K562 (cell line): ENCODE data around the gene PCID2. TPM values are rescaled to one million over a fixed set of nuclear protein-coding genes. Genes with fewer than 3 reads are reported as not detected.

ENCODE experiments used
- ATAC-seq: fragments of 200-7000 bp; cut with Tn5 transposase; 3 replicates; pipeline ENCODE4 v1.9.1; 2020; ENCODE audit warnings: moderate library complexity
- BruUV-seq: library from RNA; stranded (reverse); fragments of 400-500 nt; replicated peaks from 2 replicates; lab custom pipeline; 2021; lab: Mats Ljungman, UMichigan
- CTCF ChIA-PET: fragments of 300-600 bp; formaldehyde crosslinking; extraction: SDS; loops from one replicate; lab custom pipeline; 2021; ENCODE audit warnings: low intra/inter-chr PET ratio; lab: Yijun Ruan, JAX
- POLR2A ChIA-PET: fragments of 300-600, 350-650 bp; sonication (Branson Sonifier 250); formaldehyde crosslinking; extraction: SDS; loops from one replicate; lab custom pipeline; 2021; ENCODE audit warnings: antibody characterized with exemption, inconsistent platforms; lab: Yijun Ruan, JAX
- DNase-seq, 4 experiments: peaks; one replicate each; pipeline versions ENCODE4 v3.0.0 to v3.0.0-alpha.2; 2011 to 2018; ENCODE audit warnings: low spot score in 3 of 4, mixed read lengths in 3 of 4; ENCODE audit errors: extremely low read depth in 1 of 4
- FAIRE-seq: peaks from 2 replicates; lab custom pipeline; 2011; peaks lifted over from hg19 to GRCh38; lab: Jason Lieb, UNC
- H2AFZ ChIP-seq: 2 replicates; pipeline ENCODE4 v1.6.0; 2011; ENCODE audit warnings: low read depth, low read length, control low read depth, inconsistent platforms
- H3K27ac ChIP-seq: fragments of 200-600 bp; 3 replicates; pipeline ENCODE4 v1.8.0; 2011; ENCODE audit warnings: low read depth, mild to moderate bottlenecking, control low read depth, inconsistent platforms, low read length, moderate library complexity, mixed read lengths; ENCODE audit errors: extremely low read depth
- H3K27me3 ChIP-seq, 2 experiments: fragments of 300-600 bp in 1 of 2; 2 replicates in 1 of 2; 3 replicates in 1 of 2; pipeline versions ENCODE4 v1.6.0 to v1.8.0; 2011; ENCODE audit warnings: inconsistent platforms in 2 of 2, low read length in 2 of 2, mild to moderate bottlenecking in 1 of 2, mixed read lengths in 1 of 2, moderate library complexity in 1 of 2; ENCODE audit not compliant: control insufficient read depth in 2 of 2, insufficient read depth in 2 of 2
- H3K36me3 ChIP-seq: fragments of 300-600 bp; 3 replicates; pipeline ENCODE4 v1.8.0; 2011; ENCODE audit warnings: mild to moderate bottlenecking, low read length, inconsistent platforms; ENCODE audit not compliant: control insufficient read depth, insufficient read depth
- H3K4me1 ChIP-seq, 2 experiments: fragments of 200-600 bp in 1 of 2; replicated peaks in 1 of 2; 2 replicates in 1 of 2; 3 replicates in 1 of 2; pipeline versions ENCODE4 v1.5.1 to v1.8.0; 2011; ENCODE audit warnings: inconsistent platforms in 2 of 2, low read length in 2 of 2, mild to moderate bottlenecking in 1 of 2, mixed read lengths in 1 of 2, moderate library complexity in 1 of 2; ENCODE audit not compliant: control insufficient read depth in 2 of 2, insufficient read depth in 2 of 2
- H3K4me2 ChIP-seq: 2 replicates; pipeline ENCODE4 v1.6.1; 2011; ENCODE audit warnings: low read length, control low read depth, inconsistent platforms, mixed read lengths; ENCODE audit not compliant: insufficient read depth
- H3K4me3 ChIP-seq: fragments of 200-600 bp; sonication (generic), shearing (Covaris generic); 2 replicates; pipeline ENCODE4 v1.5.1; 2016; ENCODE audit warnings: control low read depth, inconsistent platforms
- H3K79me2 ChIP-seq: fragments of 200-600 bp; 3 replicates; pipeline ENCODE4 v1.8.0; 2011; ENCODE audit warnings: low read length, inconsistent platforms; ENCODE audit not compliant: control insufficient read depth, insufficient read depth
- H3K9ac ChIP-seq, 2 experiments: 2 replicates each; pipeline versions ENCODE4 v1.6.0 to v1.6.1; 2011; ENCODE audit warnings: low read depth in 2 of 2, low read length in 2 of 2, control low read depth in 1 of 2, inconsistent platforms in 1 of 2, mild to moderate bottlenecking in 1 of 2, mixed read lengths in 1 of 2; ENCODE audit not compliant: insufficient read depth in 1 of 2
- H3K9me1 ChIP-seq: one replicate; pipeline ENCODE4 v1.6.0; 2011; ENCODE audit warnings: inconsistent platforms, mild to moderate bottlenecking, low read length, moderate library complexity; ENCODE audit not compliant: control insufficient read depth, insufficient read depth
- H3K9me3 ChIP-seq: replicated peaks from 2 replicates; pipeline ENCODE4 v1.5.1; 2011; ENCODE audit warnings: low read depth, low read length, inconsistent platforms; ENCODE audit not compliant: control insufficient read depth, insufficient read depth
- H4K20me1 ChIP-seq: replicated peaks from 2 replicates; pipeline ENCODE4 v1.6.1; 2011; ENCODE audit warnings: low read length, inconsistent platforms, mixed read lengths; ENCODE audit not compliant: control insufficient read depth, insufficient read depth
- BRF1 ChIP-seq: IDR thresholded peaks from 3 replicates; pipeline ENCODE4 v1.6.1; 2011; ENCODE audit warnings: borderline replicate concordance, mild to moderate bottlenecking; ENCODE audit not compliant: insufficient read length; ENCODE audit errors: extremely low read depth
- CBX2 ChIP-seq: fragments of 200-600 bp; sonication (generic); IDR thresholded peaks from one replicate; pipeline ENCODE4 v1.6.1; 2012; ENCODE audit warnings: mild to moderate bottlenecking, low read length, inconsistent platforms; ENCODE audit not compliant: insufficient read depth, poor library complexity, severe bottlenecking
- CTCFL ChIP-seq: IDR thresholded peaks from 2 replicates; pipeline ENCODE4 v1.6.1; 2011; ENCODE audit warnings: borderline replicate concordance, low read depth, mild to moderate bottlenecking, moderate library complexity, low read length; ENCODE audit not compliant: insufficient read depth, poor library complexity, severe bottlenecking
- HLTF ChIP-seq: fragments of 450-650 bp; IDR thresholded peaks from 2 replicates; pipeline ENCODE4 v1.6.1; 2016
- HOXB6 ChIP-seq: fragments of 250-450 bp; sonication (Bioruptor Pico); IDR thresholded peaks from 2 replicates; pipeline ENCODE4 v1.5.1; 2022; ENCODE audit warnings: mild to moderate bottlenecking, borderline replicate concordance
- MYNN ChIP-seq, 2 experiments: sonication (generic); formaldehyde crosslinking in 1 of 2; IDR thresholded peaks; 2 replicates each; pipeline versions ENCODE4 v1.5.0 to v1.6.1; 2016 to 2020; ENCODE audit warnings: antibody characterized with exemption in 1 of 2, missing genetic modification reagents in 1 of 2
- NBN ChIP-seq: fragments of 450-650 bp; IDR thresholded peaks from 2 replicates; pipeline ENCODE4 v1.6.1; 2016; ENCODE audit warnings: low read depth, mild to moderate bottlenecking
- NFE2 ChIP-seq: IDR thresholded peaks from 2 replicates; pipeline ENCODE4 v1.6.1; 2014; ENCODE audit warnings: antibody characterized with exemption, low read depth
- SMAD3 ChIP-seq: fragments of 450-650 bp; formaldehyde crosslinking; conservative IDR thresholded peaks from 2 replicates; pipeline ENCODE4 v1.4.0; 2020; ENCODE audit warnings: mild to moderate bottlenecking
- SNAPC5 ChIP-seq: fragments of 250-450 bp; sonication (Bioruptor Pico); IDR thresholded peaks from 2 replicates; pipeline ENCODE4 v1.8.0; 2021; ENCODE audit warnings: moderate library complexity, mild to moderate bottlenecking, inconsistent platforms
- WGBS: fragments of 100-300 bp; shearing (Covaris generic); methylation state at CpG from one replicate; pipeline ENCODE4 v1.1.6; 2016; ENCODE audit warnings: low coverage, mixed read lengths; ENCODE audit not compliant: insufficient coverage; ENCODE audit errors: missing lambda C conversion rate; 5-methylcytosine and 5-hydroxymethylcytosine counted together
- in situ Hi-C: fragments of 300-500 bp; cut with MboI; formaldehyde crosslinking; loops from 4 replicates; pipeline ENCODE4 v1.15.0; 2018; ENCODE audit warnings: inconsistent platforms, mixed read lengths
- intact Hi-C: fragments of 100-400 bp; cut with micrococcal nuclease; formaldehyde crosslinking; loops from 2 replicates; pipeline ENCODE4 v1.14.2; 2022
- polyA plus RNA-seq, 8 experiments: library from polyadenylated mRNA; depleted of rRNA in 4 of 8; stranded (reverse) in 5 of 8; unstranded in 3 of 8; fragments of >200 nt; fragmentation: Nextera tagmentation in 2 of 8; fragmentation: Illumina TruSeq in 1 of 8; extraction: Ambion mirVana in 2 of 8; extraction: Trizol in 1 of 8; gene quantifications; 2 replicates each; pipeline versions ENCODE4 v1.2.1 to v1.2.3, GENCODE V29; 2011 to 2014; ENCODE audit warnings: inconsistent platforms in 1 of 8, missing spikeins in 1 of 8
- total RNA-seq, 7 experiments: library from RNA; depleted of rRNA in 6 of 7; stranded (reverse); fragments of >200 nt in 6 of 7; fragmentation: Illumina TruSeq in 2 of 7; extraction: Trizol in 2 of 7; gene quantifications; 2 replicates each; pipeline versions ENCODE4 v1.2.1 to v1.2.3, GENCODE V29; 2011 to 2021; ENCODE audit warnings: low replicate concordance in 1 of 7

PCID2 gene
- total and polyA plus RNA-seq, 9 of the 15 experiments (the other 6 are each of a cell fraction or from before 2014, with no cell fraction given) = 39.6 to 117 (median 59.6) TPM

- CTCF ChIA-PET = no interaction called here
- no peak overlapping the region for H2AFZ ChIP-seq
- 94% methylated on average over 9 of the region's 14 CpGs for WGBS
- ATAC-seq (no peak), DNase-seq (no peak), FAIRE-seq (no peak)
- no peak overlapping the region for H3K9ac ChIP-seq
- peaks cover 3% of the 10 kb centered on the region for H3K9me1 ChIP-seq
- POLR2A ChIA-PET = interaction anchor here (0.7 kb wide), 1 partner anchor 15 kb away, joined by 3 read pairs; no protein-coding TSS in a partner anchor
- H3K27ac ChIP-seq = no peak overlapping the region
- in situ Hi-C loops (no loop called here), intact Hi-C loops (no loop called here)
- H3K79me2 ChIP-seq = peaks cover 9% of the 10 kb centered on the region; the same call in 2 of the 3 replicates
- BruUV-seq = no TSS peak
- H3K36me3 ChIP-seq = peaks cover 97% of the 10 kb centered on the region
- peaks cover 0 to 8% of the 10 kb centered on the region in 2 experiments; a peak in 3 of 5 replicates for H3K4me1 ChIP-seq
- H4K20me1 ChIP-seq = peaks cover 7% of the 10 kb centered on the region
- H3K27me3 ChIP-seq = no peaks in the 10 kb centered on the region
- no peak overlapping the region for H3K4me2 ChIP-seq
- TF ChIP-seq HLTF (no peak), BRF1 (no peak), NFE2 (no peak)
- H3K9me3 ChIP-seq = no peaks in the 10 kb centered on the region
- no peak overlapping the region for H3K4me3 ChIP-seq
Observed at GRCh38 chr13:113183450-113184129, 24.9 kb downstream of the PCID2 start.

GRCh38 chr13:113182046-113182445, 26.4 kb downstream of the PCID2 start:
- peaks cover 3% of the 10 kb centered on the region for H3K9me1 ChIP-seq
- no TSS peak for BruUV-seq
- H3K27ac ChIP-seq = no peak overlapping the region
- ChIA-PET CTCF (no interaction called here), POLR2A (no interaction called here)
- in situ Hi-C loops (no loop called here), intact Hi-C loops (no loop called here)
- peaks cover 95% of the 10 kb centered on the region for H3K36me3 ChIP-seq
- H2AFZ ChIP-seq = no peak overlapping the region
- H3K4me1 ChIP-seq = peaks cover 0 to 8% of the 10 kb centered on the region in 2 experiments; a peak in 3 of 5 replicates
- H3K27me3 ChIP-seq = no peaks in the 10 kb centered on the region
- H3K9ac ChIP-seq = no peak overlapping the region
- TF ChIP-seq CBX2 (no peak), HOXB6 (CRISPR knock-in tag) (no peak), SNAPC5 (CRISPR knock-in tag) (no peak), SMAD3 (CRISPR knock-in tag) (no peak), MYNN (IDR thresholded peaks at IDR 0.05) (no peak), MYNN (CRISPR knock-in tag; IDR thresholded peaks at IDR 0.05) (no peak), CTCFL (no peak), NBN (no peak)
- no peaks in the 10 kb centered on the region for H3K9me3 ChIP-seq
- H3K4me2 ChIP-seq = no peak overlapping the region
- ATAC-seq = no peak
- H3K79me2 ChIP-seq = peaks cover 2% of the 10 kb centered on the region; the same call in 2 of the 3 replicates
- H3K4me3 ChIP-seq = no peak overlapping the region
- WGBS = 95% methylated on average over 3 of the region's 4 CpGs
- H4K20me1 ChIP-seq = peaks cover 4% of the 10 kb centered on the region
- no peak for DNase-seq
- no peak for FAIRE-seq
